HL-60/S4 treated with retinoic acid at 250 ng/mL for 4 days and 3 days (cell line): Measurements from ENCODE around the gene KCNQ1.
"Not testable (repeated sequence)": the region's sequence is repeated elsewhere in the genome, so short reads cannot be mapped to it uniquely, and the experiment has no call there.

Experiments used
- in situ Hi-C: fragments of 300-500 bp; cut with MboI; formaldehyde crosslinking; loops from 2 replicates; pipeline ENCODE4 v1.7.0; 2022; ENCODE audit warnings: low sequenced_read_pairs

KCNQ1 gene

GRCh38 chr11:2470495-2470894 lies 25.7 kb downstream of the KCNQ1 start:
- in situ Hi-C loops, result no loop called here

GRCh38 chr11:2471048-2471803 lies 26.4 kb downstream of the KCNQ1 start:
- in situ Hi-C loops, result no loop called here

GRCh38 chr11:2471804-2472096 lies 26.9 kb downstream of the KCNQ1 start:
- in situ Hi-C loops, result no loop called here

GRCh38 chr11:2472428-2473186 lies 27.8 kb downstream of the KCNQ1 start:
- in situ Hi-C loops, result no loop called here

GRCh38 chr11:2473361-2474058 lies 28.7 kb downstream of the KCNQ1 start:
- in situ Hi-C loops, result no loop called here

- in situ Hi-C loops, result no loop called here
Measured at GRCh38 chr11:2474059-2474901, 29.5 kb downstream of the KCNQ1 start.

GRCh38 chr11:2475136-2475918 lies 30.5 kb downstream of the KCNQ1 start:
- in situ Hi-C loops, result no loop called here

DNA sequence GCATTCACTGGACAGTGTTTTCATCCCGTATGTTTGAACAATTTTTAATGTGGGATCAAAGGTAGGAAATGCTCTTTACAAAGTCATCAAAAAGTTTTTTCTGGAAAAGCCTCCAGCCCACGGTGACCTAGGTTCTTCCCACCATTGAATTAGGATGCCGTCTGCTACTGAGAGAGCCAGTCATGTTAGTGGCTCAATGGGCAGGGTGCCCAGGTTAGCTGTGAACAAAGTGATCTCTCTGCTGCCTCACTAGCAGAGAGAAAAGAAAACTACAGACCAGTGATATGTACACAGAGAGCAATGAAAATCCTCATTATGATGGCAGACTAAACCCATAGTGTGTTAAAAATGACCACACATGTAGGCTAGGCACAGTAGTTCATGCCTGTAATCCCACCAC lies 32.4 kb downstream of the KCNQ1 start:
- in situ Hi-C loops, result no loop called here

DNA sequence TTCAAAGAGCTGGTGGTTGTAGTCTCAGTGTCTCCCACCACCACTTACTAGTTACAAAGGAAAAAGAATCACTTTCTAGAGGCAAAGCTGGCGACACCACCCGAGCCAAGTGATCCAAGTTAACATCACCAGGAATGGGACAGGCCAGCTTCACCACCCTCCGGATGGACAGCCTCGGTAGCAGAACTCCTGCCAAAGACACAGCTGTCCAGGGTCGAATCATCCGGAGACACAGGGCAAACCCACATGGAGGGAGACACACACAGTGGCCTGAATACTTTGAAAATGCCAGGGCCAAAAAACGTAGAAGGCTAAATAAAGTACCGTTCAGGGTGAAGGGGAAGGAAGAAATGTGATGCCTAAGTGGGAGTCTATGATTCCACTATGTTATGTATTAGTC lies 33.1 kb downstream of the KCNQ1 start:
- in situ Hi-C loops, result no loop called here

DNA sequence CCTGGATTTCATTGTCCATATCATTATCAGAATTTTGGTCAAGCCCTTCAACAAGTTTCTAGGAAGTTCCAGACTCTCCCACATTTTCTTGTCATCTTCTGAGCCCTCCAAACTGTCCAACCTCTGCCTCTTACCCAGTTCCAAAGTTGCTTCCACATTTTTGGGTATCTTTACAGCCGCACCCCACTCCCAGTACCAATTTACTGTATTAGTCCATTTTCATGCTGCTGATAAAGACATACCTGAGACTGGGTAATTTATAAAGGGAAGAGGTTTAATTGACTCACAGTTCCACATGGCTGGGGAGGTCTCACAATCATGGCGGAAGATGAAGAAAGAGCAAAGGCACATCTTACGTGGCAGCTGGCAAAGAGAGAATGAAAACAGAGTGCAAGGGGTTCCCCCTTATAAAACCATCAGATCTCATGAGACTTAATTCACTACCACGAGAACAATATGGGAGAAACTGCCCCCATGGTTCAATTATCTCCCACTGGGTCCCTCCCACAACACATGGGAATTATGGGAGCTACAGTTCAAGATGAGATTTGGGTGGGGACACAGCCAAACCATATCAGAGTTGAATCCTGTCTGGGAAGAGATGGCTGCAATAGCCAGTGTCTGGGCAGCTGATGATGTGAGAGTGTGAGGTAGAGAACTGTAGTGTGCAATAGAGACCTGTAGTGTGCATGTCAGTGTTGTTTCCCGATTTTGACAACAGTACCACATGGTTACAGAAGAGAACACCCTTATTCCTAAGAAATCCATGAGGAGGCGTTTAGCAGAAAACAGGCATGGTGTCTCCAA lies 35.5 kb downstream of the KCNQ1 start:
- in situ Hi-C loops, result not testable (repeated sequence)

GRCh38 chr11:2480874-2481220 lies 36.0 kb downstream of the KCNQ1 start:
- in situ Hi-C loops, result no loop called here

DNA sequence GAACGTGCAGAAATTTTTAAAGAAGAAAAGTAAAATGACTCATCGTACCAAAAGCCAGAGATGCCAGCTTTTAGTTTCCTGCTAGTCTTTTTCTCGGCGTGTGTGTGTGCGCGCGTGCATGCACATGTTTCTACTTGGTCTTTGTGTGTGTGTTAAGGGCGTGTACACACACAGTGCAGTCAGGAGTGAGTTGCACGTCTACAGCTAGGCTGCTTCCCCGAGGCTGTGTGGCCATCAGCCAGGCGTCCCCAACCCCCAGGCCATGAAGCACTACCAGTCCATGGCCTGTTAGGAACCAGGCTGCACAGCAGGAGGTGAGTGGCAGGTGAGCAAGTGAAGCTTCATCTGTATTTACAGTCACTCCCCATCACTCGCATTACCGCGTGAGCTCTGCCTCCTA lies 36.4 kb downstream of the KCNQ1 start:
- in situ Hi-C loops, result no loop called here

DNA sequence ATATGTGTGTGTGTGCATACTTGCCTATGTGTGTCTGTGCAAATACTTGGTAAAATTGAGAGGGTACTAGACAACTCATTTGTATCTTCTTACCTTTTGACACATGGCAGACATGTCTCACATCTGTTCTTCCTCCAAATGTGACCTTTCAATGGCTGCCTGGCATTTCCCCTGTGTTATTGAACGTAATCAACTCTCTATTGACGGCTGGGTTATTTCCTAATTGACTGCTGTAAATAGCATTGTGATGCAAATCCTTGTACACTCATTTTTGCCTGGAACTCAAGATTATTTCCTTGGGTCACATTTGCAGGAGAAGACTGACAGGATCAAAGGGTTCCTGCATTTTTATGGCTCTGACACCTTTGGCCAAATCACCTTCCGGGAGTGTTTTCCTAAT lies 37.4 kb downstream of the KCNQ1 start:
- in situ Hi-C loops, result no loop called here

- in situ Hi-C loops, result no loop called here
Measured at GRCh38 chr11:2482745-2483144, 37.9 kb downstream of the KCNQ1 start.

DNA sequence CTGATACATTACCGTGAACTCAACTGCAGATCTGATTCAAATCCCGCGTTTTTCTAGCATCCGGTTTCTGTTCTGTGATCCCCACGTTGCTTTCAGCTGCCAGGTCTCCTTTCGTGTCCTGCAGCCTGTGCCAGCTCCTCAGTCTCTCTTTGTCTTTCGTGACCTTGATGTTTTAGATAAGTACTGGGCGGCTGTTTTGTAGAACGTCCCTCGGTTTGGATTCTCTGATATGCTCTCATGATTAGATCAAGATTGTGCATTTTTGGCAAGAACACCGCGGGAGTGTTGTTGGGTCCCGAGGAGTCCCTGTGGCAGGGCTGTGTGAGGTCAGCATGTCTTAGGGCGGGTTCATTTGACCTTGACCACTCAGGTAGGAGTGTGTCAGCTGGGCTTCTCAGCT lies 38.6 kb downstream of the KCNQ1 start:
- in situ Hi-C loops, result no loop called here

- in situ Hi-C loops, result no loop called here
Measured at GRCh38 chr11:2484576-2485125, 39.8 kb downstream of the KCNQ1 start.

- in situ Hi-C loops, result no loop called here
Measured at GRCh38 chr11:2488004-2488403, 43.2 kb downstream of the KCNQ1 start.

GRCh38 chr11:2489083-2489482 lies 44.3 kb downstream of the KCNQ1 start:
- in situ Hi-C loops, result no loop called here

DNA sequence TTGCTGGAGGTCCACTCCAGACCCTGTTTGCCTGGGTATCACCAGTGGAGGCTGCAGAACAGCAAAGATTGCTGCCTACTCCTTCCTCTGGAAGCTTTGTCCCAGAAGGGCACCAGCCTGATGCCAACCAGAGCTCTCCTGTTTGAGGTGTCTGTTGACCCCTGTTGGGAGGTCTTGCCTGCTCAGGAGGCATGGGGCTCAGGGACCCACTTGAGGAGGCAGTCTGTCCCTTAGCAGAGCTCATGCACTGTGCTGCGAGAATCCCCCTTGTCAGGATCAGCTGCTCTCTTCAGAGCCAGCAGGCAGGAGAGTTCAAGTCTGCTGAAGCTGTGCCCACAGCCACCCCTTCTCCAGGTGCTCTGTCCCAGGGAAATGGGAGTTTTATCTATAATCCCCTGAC lies 53.1 kb downstream of the KCNQ1 start:
- in situ Hi-C loops, result not testable (repeated sequence)
